ENCODE data around the gene PLCG2. TPM values are rescaled to one million over a fixed set of nuclear protein-coding genes. Genes with fewer than 3 reads are reported as not detected.

The PLCG2 gene
- total RNA-seq, 4 donors from 2014 or later = 5.3 to 15.8 (median 9.5) TPM

GRCh38 chr16:81879625-81880024 lies 100.5 kb downstream of the PLCG2 start:
- no peaks in the 10 kb centered on the region for H3K9me3 ChIP-seq
- H3K27me3 ChIP-seq = no peaks in the 10 kb centered on the region
- H3K27ac ChIP-seq = no peak overlapping the region
- 74 to 77% methylated on average over 6 to 7 of the region's 7 CpGs for WGBS, 2 donors
- no peaks in the 10 kb centered on the region for H3K4me1 ChIP-seq
- intact Hi-C loops (cut with DNase I) = loop anchor here (10.0 kb wide), 1 partner anchor 515 kb away; no protein-coding TSS in a partner anchor
- H3K4me3 ChIP-seq = no peak overlapping the region
- no peak for DNase-seq
- H3K36me3 ChIP-seq = peaks cover 0 to 9% (median 0%) of the 10 kb centered on the region in 3 donors
- TF ChIP-seq CTCF (IDR thresholded peaks at IDR 0.05) = no peak
- TF ChIP-seq POLR2A (IDR thresholded peaks at IDR 0.05) = no peak

- no peak overlapping the region for H3K27ac ChIP-seq
- intact Hi-C loops (cut with DNase I) = no loop called here
- no peaks in the 10 kb centered on the region for H3K4me1 ChIP-seq
- H3K36me3 ChIP-seq = peaks cover 0 to 9% (median 0%) of the 10 kb centered on the region in 3 donors
- no peaks in the 10 kb centered on the region for H3K27me3 ChIP-seq
- WGBS, 2 donors = 67 to 81% methylated on average over 9 to 11 of the region's 13 CpGs
- DNase-seq = no peak
- no peak overlapping the region for H3K4me3 ChIP-seq
- H3K9me3 ChIP-seq = no peaks in the 10 kb centered on the region
- no peak for TF ChIP-seq POLR2A (IDR thresholded peaks at IDR 0.05)
- TF ChIP-seq CTCF (IDR thresholded peaks at IDR 0.05) = no peak
Observed at GRCh38 chr16:81880816-81881215, 101.7 kb downstream of the PLCG2 start.

- no peaks in the 10 kb centered on the region for H3K9me3 ChIP-seq
- intact Hi-C loops (cut with DNase I) = no loop called here
- DNase-seq = no peak
- no peak for TF ChIP-seq POLR2A (IDR thresholded peaks at IDR 0.05)
- TF ChIP-seq CTCF (IDR thresholded peaks at IDR 0.05) = no peak
- H3K36me3 ChIP-seq = peaks cover 0 to 9% (median 0%) of the 10 kb centered on the region in 3 donors
- no peaks in the 10 kb centered on the region for H3K27me3 ChIP-seq
- H3K4me3 ChIP-seq = no peak overlapping the region
- 83 to 90% methylated on average over 2 of the region's 2 CpGs for WGBS, 2 donors
- H3K4me1 ChIP-seq = no peaks in the 10 kb centered on the region
- H3K27ac ChIP-seq = no peak overlapping the region
Observed at GRCh38 chr16:81881228-81881627, 102.1 kb downstream of the PLCG2 start.

- TF ChIP-seq POLR2A (IDR thresholded peaks at IDR 0.05) (no peak), CTCF (IDR thresholded peaks at IDR 0.05) (no peak)
- Histone ChIP-seq H3K27ac (no peak overlapping the region), H3K4me3 (no peak overlapping the region), H3K36me3 (peaks cover 0 to 9% (median 0%) of the 10 kb centered on the region in 3 donors), H3K27me3 (no peaks in the 10 kb centered on the region), H3K9me3 (no peaks in the 10 kb centered on the region), H3K4me1 (no peaks in the 10 kb centered on the region)
- intact Hi-C loops (cut with DNase I) = no loop called here
- 70 to 78% methylated on average over 5 of the region's 5 CpGs for WGBS, 2 donors
- DNase-seq = no peak
Observed at GRCh38 chr16:81882559-81882958, 103.5 kb downstream of the PLCG2 start.

- peaks cover 0 to 9% (median 0%) of the 10 kb centered on the region in 3 donors for H3K36me3 ChIP-seq
- no peak overlapping the region for H3K27ac ChIP-seq
- intact Hi-C loops (cut with DNase I) = no loop called here
- no peaks in the 10 kb centered on the region for H3K4me1 ChIP-seq
- TF ChIP-seq CTCF (IDR thresholded peaks at IDR 0.05) (no peak), POLR2A (IDR thresholded peaks at IDR 0.05) (no peak)
- DNase-seq = no peak
- H3K4me3 ChIP-seq = no peak overlapping the region
- WGBS, 2 donors = 89 to 94% methylated on average over 3 of the region's 6 CpGs
- H3K9me3 ChIP-seq = no peaks in the 10 kb centered on the region
- no peaks in the 10 kb centered on the region for H3K27me3 ChIP-seq
Observed at GRCh38 chr16:81883235-81883634, 104.1 kb downstream of the PLCG2 start.
